ENCODE measurements around the gene CTSD.

The CTSD gene

DNA sequence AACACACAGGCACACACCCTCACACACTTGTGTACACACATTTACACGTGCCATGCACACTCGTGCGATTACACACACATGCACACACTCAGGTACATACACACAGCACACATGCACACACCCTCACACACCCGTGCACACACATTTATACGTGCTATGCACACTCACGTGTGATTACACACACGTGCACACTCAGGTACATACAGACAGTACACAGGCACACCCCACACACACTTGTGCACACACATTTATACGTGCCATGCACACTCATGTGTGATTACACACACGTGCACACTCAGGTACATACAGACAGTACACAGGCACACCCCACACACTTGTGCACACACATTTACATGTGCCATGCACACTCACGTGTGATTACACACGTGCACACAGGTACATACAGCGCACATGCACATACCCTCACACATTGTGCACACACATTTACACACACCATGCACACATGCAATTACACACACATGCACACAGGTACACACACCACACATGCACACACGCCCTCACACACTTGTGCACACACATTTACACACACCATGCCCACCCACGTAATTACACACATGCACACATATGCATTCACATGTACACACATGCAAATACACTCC, 17.9 kb downstream of the CTSD start:
- no peak for DNase-seq (ENCODE audit: low read depth, low spot score)

DNA sequence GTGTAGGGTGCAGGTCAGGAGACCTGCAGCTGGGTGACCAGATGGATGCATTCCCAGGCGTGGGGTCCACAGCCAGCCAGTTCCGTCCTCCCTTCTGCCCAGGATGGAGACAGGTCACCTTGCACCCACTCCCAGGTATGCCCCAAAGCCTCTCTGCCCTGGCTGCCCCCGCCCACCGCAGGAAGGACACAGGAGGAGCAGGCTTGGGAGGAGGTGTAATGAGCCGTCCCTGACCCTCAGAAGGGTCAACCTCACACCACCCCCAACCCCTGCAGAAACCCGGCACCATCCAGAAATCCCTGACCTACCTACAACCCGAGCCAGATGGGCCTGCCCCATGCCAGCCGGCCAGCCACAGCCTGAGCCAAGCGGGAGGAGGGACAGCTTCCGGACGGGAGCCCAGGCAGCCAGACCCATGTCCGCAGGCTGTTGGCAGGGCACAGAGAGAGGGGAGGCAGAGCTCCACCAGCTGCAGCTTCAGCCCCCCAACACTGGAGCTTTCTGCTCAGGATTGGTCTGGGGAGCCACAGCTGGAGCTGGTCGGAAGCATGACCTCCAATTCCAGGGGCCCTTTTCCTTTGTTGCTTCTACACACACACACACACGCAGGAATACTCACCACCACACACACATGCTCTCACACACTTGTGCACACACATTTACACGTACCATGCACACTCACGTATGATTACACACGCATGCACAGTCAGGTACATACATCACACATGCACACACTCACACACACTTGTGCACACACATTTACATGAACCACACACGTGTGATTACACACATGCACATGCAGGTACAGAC, 18.6 kb downstream of the CTSD start:
- DNase-seq (ENCODE audit: low read depth, low spot score): no peak

DNA sequence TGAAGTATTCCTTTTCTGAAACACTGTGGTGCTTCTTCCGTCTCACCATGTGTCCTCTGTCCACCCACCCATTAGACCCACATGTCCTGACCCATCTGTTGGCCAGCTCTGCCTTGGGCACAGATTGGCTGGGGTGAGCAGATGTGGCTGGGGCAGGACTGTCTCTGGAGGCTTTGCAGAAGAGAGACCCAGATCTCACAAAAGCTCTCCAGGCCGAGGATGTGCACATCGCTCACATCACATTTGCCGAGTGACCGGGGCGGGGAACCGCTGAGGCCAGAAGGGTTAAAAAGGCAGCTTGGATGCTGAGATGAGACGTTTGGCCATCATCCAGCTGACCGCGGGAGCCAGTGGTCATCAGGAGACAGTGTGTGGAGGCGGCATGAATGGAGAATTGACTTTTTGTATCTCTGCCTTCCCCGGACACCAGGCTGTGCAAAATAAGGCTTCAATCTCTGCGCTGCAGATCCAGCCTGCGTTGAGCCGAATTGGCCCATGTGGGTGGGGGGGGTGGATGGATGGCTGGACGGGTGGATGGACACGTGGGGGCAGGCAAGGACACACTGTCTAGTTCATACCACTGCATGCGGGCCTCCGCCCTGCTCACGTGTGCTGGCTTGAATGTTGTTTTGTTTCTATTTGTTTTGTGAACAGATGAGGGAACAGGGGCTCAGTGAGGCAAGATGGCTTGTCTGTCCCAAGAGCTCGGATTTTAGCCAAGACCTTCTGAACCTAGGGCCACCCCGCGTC, 19.4 kb downstream of the CTSD start:
- DNase-seq (ENCODE audit: low read depth, low spot score): no peak

DNA sequence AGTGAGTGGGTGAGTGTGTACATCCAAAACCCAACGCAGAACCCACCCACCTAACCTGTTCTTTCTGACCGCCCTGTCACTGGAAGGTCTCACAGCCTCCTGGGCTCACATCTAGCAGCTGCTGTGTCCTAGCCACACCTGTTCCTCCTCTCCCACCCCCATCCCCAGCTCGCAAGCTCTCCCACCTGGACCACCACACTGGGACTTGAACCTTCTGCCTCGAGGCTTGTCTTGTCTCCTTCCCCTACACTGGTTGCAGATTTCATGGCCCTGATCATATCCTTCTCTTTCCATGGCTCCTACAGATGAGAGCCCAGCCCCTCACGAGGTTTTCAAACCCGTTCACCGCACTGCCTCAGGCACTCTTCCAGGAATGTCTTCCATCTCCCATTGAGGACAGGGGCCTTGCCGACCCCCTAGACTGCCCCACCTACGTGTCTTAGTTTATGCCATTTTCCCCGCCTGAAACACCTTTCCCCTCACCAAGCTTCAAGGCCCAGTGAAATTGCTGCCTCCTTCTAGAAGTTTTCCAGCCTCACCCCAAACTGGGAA, 20.1 kb downstream of the CTSD start:
- DNase-seq (ENCODE audit: low read depth, low spot score): no peak

DNA sequence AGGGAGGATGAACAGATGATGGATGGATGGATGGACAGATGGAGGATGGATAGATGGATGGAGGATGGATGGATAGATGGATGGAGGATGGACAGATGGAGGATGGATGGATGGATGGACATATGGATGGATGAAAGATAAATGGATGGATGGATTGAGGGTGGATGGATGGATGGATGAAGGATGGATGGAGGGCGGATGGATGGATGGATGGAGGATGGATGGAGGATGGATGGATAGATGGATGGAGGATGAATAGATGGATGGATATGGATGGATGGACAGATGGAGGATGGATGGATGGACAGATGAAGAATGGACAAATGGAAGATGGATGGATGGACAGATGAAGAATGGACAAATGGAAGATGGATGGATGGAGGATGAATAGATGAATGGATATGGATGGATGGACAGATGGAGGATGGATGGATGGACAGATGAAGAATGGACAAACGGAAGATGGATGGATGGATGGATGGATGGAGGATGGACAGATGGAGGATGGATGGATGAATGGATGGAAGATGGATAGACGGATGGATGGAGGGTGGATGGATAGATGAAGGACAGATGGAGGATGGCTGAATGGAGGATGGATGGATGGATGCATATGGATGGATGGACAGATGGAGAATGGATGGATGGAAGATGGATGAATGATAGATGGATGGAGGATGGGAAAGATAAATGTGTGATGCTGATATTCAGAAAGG, 20.7 kb downstream of the CTSD start:
- DNase-seq (ENCODE audit: low read depth, low spot score): no peak

DNA sequence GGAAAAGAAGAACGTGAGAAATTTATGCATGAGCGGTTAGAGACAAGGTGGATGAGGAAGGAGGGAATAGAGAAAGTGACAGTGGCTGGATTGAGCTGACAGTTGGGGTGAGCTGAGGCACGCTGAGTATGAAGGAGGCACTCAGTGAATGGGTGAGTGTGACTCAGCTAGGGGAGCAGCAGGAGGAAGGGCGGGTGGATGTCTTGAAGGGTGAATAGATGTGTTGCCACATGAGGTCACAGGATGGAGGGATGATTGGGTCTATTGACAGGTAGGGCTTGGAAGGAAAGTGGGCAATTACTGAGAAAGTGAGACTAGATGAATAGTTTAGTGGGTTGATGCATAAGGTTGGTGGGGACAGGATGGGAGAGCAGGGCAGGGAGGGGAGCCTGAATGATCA, 21.4 kb downstream of the CTSD start:
- DNase-seq (ENCODE audit: low read depth, low spot score): no peak

DNA sequence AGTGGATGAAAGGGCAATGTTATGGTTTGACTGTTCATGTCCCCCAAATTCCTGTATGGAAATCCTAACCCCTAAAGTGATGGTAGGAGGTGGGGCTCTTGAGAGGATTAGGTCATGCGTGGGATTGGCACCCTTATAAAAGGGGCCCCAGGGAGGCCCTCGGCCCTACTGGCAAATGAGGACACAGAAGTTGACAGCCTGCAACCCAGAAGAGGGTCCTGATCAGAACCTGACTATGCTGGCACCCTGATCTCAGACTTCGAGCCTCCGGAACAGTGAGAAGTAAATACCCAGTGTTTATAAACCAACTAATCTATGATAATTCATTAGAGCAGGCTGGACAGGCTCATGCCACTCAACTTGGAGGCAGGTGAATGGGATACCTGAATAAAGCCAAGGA, 22.0 kb downstream of the CTSD start:
- no peak for DNase-seq (ENCODE audit: low read depth, low spot score)

DNA sequence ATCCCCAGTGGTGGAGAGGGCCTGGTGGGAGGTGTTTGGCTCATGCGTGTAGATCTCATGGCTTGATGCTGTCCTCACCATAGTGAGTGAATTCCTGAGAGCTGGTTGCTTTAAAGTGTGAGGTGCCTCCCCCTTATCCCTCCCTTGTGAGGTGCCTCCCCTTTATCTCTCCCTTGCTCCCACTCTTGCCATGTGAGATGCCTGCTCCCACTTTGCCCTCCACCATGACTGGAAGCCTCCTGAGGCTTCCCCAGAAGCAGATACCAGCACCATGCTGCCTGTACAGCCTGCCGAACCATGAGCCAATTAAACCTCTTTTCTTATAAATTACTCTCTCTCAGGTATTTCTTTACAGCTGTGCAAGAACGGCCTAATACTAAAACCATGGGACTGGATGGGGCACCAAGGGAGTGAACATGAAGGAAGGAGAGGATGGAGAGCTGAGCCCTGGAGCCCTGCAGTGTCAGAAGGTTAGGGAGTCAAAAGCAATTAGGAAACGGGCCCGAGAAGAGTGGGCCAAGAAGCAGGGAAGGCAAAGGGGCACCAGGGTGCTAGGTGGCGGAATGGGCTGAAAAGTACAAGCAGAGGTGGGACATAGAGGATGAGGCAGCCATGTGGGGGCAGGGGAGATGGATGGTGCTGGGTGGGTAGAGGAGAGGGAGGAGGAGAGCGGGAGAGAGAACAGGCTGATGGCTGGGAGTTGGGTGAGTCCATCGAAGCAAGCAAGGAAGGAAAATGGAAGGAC, 22.8 kb downstream of the CTSD start:
- no peak for DNase-seq (ENCODE audit: low read depth, low spot score)

DNA sequence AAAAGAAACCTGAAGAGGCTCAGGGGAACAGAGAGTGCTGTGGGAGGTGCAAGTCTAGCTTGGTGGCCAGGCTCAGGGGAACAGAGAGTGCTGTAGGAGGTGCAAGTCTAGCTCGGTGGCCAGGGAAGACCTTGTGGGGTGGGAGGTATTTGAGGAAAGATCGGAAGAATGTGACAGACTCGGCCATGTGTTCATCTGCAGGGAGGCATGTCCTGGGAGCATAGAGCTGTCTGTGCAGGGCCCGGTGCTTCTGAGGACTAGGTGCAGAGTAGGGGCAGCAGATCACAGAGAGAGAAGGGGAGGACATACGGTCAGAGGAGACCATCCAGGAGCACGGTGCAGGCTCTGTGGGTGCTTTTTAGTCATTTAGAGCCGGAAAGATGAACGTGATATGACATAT, 24.2 kb downstream of the CTSD start:
- no peak for DNase-seq (ENCODE audit: low read depth, low spot score)

DNA sequence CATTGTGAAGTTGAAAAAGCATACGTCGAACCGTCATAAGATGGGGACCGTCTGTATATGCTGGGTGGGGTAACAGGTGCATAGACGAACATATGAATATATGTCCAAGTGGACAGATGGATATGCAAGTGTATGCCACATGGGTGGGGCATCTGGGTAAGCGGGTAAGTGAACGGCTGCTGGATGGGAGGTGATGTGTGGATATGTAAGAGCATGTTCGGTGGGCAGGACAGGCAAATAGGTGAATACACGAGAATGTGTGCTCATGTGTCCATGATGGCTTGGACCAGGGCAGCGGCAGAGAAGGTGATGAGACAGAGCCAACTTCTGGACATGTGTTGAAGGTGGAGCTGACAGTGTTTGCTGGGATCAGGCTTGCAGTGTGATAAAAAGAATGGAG, 25.3 kb downstream of the CTSD start:
- DNase-seq (ENCODE audit: low read depth, low spot score): no peak

DNA sequence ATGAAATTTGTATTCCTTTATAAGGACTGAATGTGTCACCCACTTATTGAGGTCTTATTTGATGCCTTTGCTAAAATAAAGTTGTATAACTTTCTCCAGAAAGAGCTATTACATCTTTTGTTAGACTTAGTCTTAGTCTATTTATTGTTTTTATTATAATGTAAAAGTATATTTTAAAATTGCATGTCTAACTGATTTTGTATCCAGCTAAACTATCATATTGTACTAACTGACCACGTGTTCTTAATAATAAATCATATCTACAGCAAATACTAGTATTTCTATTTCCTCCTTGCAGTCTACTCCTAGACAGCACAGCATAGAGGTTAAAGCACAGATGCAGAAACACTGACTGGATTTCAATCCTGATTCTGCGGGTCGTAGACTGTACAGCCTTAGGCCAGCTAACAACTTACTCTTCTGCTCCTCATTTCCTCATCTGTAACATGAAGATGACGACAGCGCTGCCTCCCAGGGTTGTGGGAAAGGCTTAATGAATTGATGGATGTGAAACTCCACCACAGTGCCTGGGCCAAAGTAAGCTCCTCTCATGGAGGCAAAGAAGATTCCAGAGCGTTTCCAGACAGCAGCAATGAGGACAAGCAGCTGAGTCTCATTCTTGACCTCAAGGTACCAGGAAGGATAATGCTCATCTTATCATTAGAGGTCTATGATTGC, 26.5 kb downstream of the CTSD start:
- no peak for DNase-seq (ENCODE audit: low read depth, low spot score)

DNA sequence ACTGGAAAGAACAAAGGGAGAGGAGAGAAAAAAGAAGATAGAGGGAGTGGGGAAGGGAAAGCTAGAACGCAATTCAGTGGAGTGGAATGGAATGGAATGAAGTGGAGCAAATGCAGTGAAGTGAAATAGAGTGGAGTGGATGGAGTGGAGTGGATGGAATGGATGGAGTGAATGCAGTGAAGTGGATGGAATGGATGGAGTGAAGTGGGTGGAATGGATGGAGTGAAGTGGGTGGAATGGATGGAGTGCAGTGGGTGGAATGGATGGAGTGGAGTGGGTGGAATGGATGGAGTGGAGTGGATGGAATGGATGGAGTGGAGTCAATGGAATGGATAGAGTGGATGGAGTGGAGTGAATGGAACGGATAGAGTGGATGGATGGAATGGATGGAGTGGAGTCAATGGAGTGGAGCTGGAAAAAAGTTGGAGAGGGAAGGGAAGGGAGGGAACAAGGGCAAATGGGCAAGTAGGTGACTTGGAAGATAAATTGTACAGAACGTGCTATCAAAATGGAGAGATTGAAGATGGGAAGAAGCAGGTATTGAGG, 27.2 kb downstream of the CTSD start:
- no peak for DNase-seq (ENCODE audit: low read depth, low spot score)

DNA sequence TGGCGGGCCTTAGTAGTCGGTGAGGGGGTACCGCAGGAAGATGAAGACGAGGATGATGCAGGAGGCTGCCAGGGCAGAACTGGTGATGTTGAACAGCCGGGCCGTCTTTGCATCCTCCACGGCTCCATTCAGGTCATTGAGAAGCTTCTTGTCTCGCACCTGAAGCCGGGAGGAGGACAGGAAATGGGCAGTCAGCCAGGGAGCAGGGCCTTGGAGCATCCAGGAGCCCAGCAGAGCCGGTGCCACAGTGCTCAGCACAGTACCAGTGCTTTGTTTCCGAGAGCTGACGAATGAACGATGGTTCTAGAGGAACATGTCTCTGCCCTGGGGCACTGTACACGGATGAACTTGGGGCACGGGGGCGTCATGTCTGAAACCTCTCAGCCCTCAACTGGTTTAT, 28.5 kb downstream of the CTSD start:
- DNase-seq (ENCODE audit: low read depth, low spot score): no peak

DNA sequence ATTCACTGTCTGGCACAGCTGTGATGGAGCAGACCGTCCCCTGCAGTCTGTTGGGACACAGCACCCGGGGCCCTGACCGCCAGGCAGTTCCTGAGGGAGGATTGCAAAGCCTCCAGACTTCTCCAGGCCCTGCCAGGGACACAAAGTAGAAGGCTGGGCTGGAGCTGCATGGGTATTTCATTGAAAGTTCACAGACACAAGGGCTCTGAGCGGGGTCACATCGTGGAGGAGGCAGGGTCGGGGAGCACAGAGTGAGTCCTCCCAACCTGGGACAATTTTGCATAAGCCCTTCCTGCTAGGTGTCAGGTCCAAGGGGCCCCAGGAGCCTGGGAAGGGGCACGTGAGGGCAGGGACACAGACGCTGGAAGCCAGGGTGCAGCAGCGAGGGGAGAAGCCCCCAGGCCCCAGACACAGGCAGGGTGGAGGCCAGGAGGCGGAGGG, 29.1 kb downstream of the CTSD start:
- no peak for DNase-seq (ENCODE audit: low read depth, low spot score)

DNA sequence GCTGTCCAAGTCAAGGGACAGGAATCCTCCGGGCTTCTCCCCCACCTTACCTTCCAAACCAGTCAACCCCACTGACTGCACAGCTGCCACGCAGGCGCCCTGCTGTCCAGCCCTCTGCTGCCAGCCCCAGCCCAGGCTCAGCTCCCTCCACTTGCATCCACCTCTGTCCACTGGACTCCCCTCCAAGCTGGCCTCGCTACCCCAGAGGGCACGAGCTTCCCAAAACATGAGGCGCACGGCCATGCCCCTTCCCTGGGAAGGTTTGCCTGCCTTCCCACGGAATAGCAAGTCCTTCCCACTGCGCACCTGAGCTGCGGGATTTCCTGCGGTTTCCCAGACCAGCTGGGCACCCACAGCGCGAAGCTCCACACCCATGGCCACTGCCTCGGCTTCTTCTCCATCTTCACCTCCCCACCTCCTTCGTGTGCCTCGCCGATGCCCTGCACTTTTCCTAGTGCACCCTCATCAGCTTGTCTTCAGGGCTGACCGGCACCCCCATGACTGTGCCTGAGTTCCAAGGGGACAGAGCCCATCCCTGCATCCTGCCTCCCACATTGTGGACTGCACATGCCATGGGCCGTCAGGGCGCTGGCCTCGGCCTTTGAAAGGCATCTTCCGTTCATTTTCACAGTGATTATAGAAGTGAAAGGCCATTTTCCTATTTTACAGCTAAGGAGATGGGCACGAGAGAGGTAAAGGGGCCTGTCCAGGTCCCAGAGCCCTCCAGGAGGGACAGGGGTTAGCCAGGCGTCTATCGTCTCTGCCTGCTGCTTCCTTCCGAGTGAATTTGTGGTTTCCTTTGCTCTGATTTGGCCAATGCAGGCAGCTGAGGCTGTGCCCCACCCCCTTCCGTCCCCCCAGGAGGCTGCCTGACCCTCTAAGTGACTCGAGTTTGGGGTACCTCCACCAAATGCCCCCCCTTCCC, 29.7 kb downstream of the CTSD start:
- no peak for DNase-seq (ENCODE audit: low read depth, low spot score)

DNA sequence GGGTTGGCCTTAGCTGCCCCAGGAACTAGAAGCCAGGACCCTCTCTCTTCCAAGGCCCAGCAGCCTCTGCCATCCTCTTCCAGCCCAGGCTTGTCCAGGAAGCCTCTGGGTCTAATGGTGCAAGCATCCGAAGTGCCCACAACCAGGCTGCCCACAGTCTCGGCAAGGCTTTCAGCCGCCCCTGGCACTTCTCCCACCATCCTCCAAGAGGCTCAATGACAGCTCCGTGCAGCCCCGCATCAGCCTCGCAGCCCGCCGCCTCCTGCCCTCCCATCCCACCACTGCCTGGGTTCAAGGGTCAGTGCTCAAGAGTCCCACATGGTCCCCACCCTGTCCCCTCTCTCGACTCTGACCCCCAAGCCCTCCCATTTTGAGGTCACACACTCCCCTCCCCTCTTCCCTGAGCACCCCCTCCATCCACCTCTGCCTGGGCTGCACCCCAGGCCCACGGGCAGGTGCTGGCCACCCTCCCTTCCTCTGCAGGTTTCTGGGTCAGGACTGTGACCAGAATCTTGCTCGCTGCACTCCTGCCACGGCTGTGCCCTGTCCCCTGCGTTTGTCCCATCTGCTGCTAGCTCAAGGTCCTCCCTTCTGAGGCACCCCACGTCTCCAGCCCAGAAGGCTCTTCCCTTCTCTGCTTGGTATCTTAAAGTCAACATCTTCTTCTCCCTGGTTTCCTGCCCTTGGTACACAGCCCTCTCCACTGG, 30.6 kb downstream of the CTSD start:
- no peak for DNase-seq (ENCODE audit: low read depth, low spot score)

DNA sequence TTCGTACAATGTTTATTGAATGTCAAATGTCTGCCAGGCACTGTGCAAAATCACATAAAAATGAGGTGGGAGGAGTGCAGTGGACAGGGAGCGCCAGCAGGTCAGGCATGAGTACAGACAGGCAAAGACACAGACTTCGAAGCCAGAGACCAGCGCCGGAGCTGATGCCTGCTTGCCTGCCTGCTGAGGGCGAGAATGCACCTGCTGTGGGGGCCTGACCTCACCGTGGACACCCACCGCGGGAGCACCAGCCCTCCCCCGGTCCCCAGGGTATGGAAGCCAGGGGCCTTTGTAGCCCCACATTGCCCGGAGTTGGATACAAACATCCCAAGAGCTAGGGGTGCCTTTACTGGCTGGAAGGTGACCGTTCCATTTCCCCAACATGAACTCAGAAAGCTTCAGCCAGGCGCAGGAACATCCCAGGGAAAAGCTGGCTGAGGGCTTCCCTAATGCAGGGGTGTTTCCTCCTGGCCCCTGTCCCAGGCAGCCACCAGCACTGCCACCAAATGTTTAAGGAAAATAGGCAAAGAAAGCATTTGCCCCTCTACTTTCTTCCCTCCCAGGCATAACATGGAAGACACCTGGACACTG, 31.2 kb downstream of the CTSD start:
- no peak for DNase-seq (ENCODE audit: low read depth, low spot score)

DNA sequence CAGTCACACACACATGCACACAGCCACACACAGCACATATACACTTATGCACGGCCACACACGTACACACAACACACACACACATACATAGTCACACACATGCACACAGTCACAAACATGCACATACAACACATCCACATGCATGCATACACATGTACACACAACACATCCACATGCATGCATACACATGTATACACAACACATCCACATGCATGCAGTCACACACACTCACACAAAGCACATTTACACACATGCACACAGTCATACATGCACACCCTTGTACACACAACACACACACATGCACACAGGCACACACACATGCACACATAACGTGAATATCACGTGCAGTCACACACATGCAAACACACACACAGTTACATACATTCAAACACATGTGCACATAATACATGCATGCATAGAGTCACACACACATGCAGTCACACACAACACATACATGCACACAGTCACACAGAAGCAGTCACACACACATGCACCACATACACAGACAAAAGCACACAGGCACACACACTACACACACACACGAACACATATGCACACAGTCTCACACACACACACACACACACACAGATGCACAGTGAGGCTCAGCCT, 32.2 kb downstream of the CTSD start:
- no peak for DNase-seq (ENCODE audit: low read depth, low spot score)
